ENCODE data around the gene KBTBD13. TPM values are rescaled to one million over a fixed set of nuclear protein-coding genes. Genes with fewer than 3 reads are reported as not detected.

KBTBD13 gene
- total and polyA plus RNA-seq, 10 donors, result not detected

- no peaks in the 10 kb centered on the region for H3K9me3 ChIP-seq
- peak in 3 of 11 experiments; percentile 6 to 21 (median 6) for TF ChIP-seq CTCF (IDR thresholded peaks at IDR 0.05 in 8 of 11, conservative IDR thresholded peaks at IDR 0.05 in 3 of 11)
- TF ChIP-seq POLR2AphosphoS5 (IDR thresholded peaks at IDR 0.05), result no peak
- intact Hi-C loops (cut with DNase I; ENCODE audit: low total_unique reads), result loop anchor here (5.0 kb wide), 1 partner anchor 264 kb away; the partner anchor contains the start of gene RNU5A-1
Measured at GRCh38 chr15:65033659-65034269, 42.8 kb upstream of the KBTBD13 start.

GRCh38 chr15:65034719-65035118 is 41.8 kb upstream of the KBTBD13 start:
- no peak for TF ChIP-seq CTCF (IDR thresholded peaks at IDR 0.05 in 8 of 11, conservative IDR thresholded peaks at IDR 0.05 in 3 of 11)
- no peak for TF ChIP-seq POLR2A (IDR thresholded peaks at IDR 0.05)
- TF ChIP-seq POLR2AphosphoS5 (IDR thresholded peaks at IDR 0.05), result no peak
- intact Hi-C loops (cut with DNase I; ENCODE audit: low total_unique reads), result loop anchor here (5.0 kb wide), 1 partner anchor 263 kb away; the partner anchor contains the start of gene RNU5A-1
- no peak overlapping the region for H3K4me3 ChIP-seq
- no peak overlapping the region for H3K27ac ChIP-seq
- H3K9me3 ChIP-seq, result no peaks in the 10 kb centered on the region
- DNase-seq, result no peak
- H3K27me3 ChIP-seq (replicated peaks in 1 of 7), result no peaks in the 10 kb centered on the region
- 79 to 90% (median 84%) methylated on average over 11 of the region's 11 CpGs for WGBS, 5 donors
- no peaks in the 10 kb centered on the region for H3K36me3 ChIP-seq
- H3K4me1 ChIP-seq, result peaks cover 0 to 22% (median 14%) of the 10 kb centered on the region in 6 donors

More at GRCh38 chr15:65033659-65034269, 42.8 kb upstream of the KBTBD13 start:
- DNase-seq, result no peak
- Histone ChIP-seq H3K27ac (no peak overlapping the region), H3K36me3 (no peaks in the 10 kb centered on the region), H3K4me3 (no peak overlapping the region), H3K4me1 (peaks cover 0 to 26% (median 16%) of the 10 kb centered on the region in 6 donors), H3K27me3 (replicated peaks in 1 of 7) (no peaks in the 10 kb centered on the region)
- 9 to 17% (median 13%) methylated on average over 4 of the region's 4 CpGs for WGBS, 5 donors

GRCh38 chr15:65037309-65037708 is 39.2 kb upstream of the KBTBD13 start:
- WGBS, 5 donors, result 88 to 100% (median 97%) methylated on average over 1 of the region's 1 CpG
- intact Hi-C loops (cut with DNase I; ENCODE audit: low total_unique reads), result no loop called here
- no peak for DNase-seq

More at GRCh38 chr15:65037309-65037708, 39.2 kb upstream of the KBTBD13 start:
- Histone ChIP-seq H3K4me3 (no peak overlapping the region), H3K27me3 (replicated peaks in 1 of 7) (no peaks in the 10 kb centered on the region), H3K9me3 (no peaks in the 10 kb centered on the region), H3K27ac (no peak overlapping the region), H3K36me3 (no peaks in the 10 kb centered on the region), H3K4me1 (peaks cover 0 to 19% (median 12%) of the 10 kb centered on the region in 6 donors)
- TF ChIP-seq POLR2AphosphoS5 (IDR thresholded peaks at IDR 0.05), result no peak
- TF ChIP-seq CTCF (IDR thresholded peaks at IDR 0.05 in 8 of 11, conservative IDR thresholded peaks at IDR 0.05 in 3 of 11), result no peak
- no peak for TF ChIP-seq POLR2A (IDR thresholded peaks at IDR 0.05)

Data from spleen (tissue), 11 donors.